Fibroblast of lung (primary cell): Measurements from ENCODE around the gene MEI1. TPM values are rescaled to one million over a fixed set of nuclear protein-coding genes. Genes with fewer than 3 reads are reported as not detected.

Experiments used
- DNase-seq, 2 donors: peaks; one replicate each; pipeline versions ENCODE4 v3.0.0 to v3.0.0-alpha.2; 2010; ENCODE audit warnings: low read depth in 2 of 2
- H2AFZ ChIP-seq: 2 replicates; pipeline ENCODE4 v1.5.1; 2012; ENCODE audit warnings: low read length, control low read depth, inconsistent platforms
- H3K27ac ChIP-seq: 2 replicates; pipeline ENCODE4 v1.5.1; 2011; ENCODE audit warnings: low read length, control low read depth; ENCODE audit not compliant: insufficient read depth
- H3K27me3 ChIP-seq: 2 replicates; pipeline ENCODE4 v1.5.1; 2011; ENCODE audit warnings: mild to moderate bottlenecking, low read length; ENCODE audit not compliant: control insufficient read depth, insufficient read depth
- H3K36me3 ChIP-seq: 2 replicates; pipeline ENCODE4 v1.5.1; 2011; ENCODE audit warnings: low read length; ENCODE audit not compliant: control insufficient read depth, insufficient read depth
- H3K4me1 ChIP-seq: 2 replicates; pipeline ENCODE4 v1.5.1; 2011; ENCODE audit warnings: low read length; ENCODE audit not compliant: control insufficient read depth, insufficient read depth; ENCODE audit errors: extremely low read depth
- H3K4me2 ChIP-seq: 2 replicates; pipeline ENCODE4 v1.5.1; 2011; ENCODE audit warnings: low read length, control low read depth; ENCODE audit not compliant: insufficient read depth; ENCODE audit errors: extremely low read depth
- H3K4me3 ChIP-seq, 4 experiments: fragments of 200-600 bp in 1 of 4; sonication (generic) in 1 of 4; replicated peaks in 1 of 4; 2 replicates each; pipeline ENCODE4 v1.5.1; 2011 to 2016; ENCODE audit warnings: low read length in 4 of 4, low read depth in 3 of 4, mild to moderate bottlenecking in 3 of 4, control low read depth in 2 of 4, inconsistent platforms in 1 of 4, mixed read lengths in 1 of 4; ENCODE audit not compliant: insufficient read depth in 1 of 4; ENCODE audit errors: control extremely low read depth in 1 of 4
- H3K79me2 ChIP-seq: 2 replicates; pipeline ENCODE4 v1.5.1; 2012; ENCODE audit warnings: mild to moderate bottlenecking, low read length, inconsistent platforms; ENCODE audit not compliant: control insufficient read depth, insufficient read depth
- H3K9ac ChIP-seq: 2 replicates; pipeline ENCODE4 v1.5.1; 2011; ENCODE audit warnings: mild to moderate bottlenecking, low read length, control low read depth; ENCODE audit not compliant: insufficient read depth
- H3K9me3 ChIP-seq: 2 replicates; pipeline ENCODE4 v1.5.1; 2012; ENCODE audit warnings: low read depth, low read length; ENCODE audit not compliant: control insufficient read depth, insufficient read depth
- H4K20me1 ChIP-seq: 2 replicates; pipeline ENCODE4 v1.5.1; 2011; ENCODE audit warnings: low read length; ENCODE audit not compliant: control insufficient read depth, insufficient read depth; ENCODE audit errors: extremely low read depth
- CTCF ChIP-seq, 2 donors: IDR thresholded peaks in 1 of 2; conservative IDR thresholded peaks in 1 of 2; 1 replicate in 1 of 2; 2 replicates in 1 of 2; pipeline ENCODE4 v1.5.1; 2011 to 2012; ENCODE audit warnings: low read length in 2 of 2, control low read depth in 1 of 2, inconsistent platforms in 1 of 2, low read depth in 1 of 2, mild to moderate bottlenecking in 1 of 2
- EZH2 ChIP-seq: IDR thresholded peaks from 2 replicates; pipeline ENCODE4 v1.5.1; 2012; ENCODE audit warnings: low read length, control low read depth, mild to moderate bottlenecking; ENCODE audit errors: missing control alignments
- polyA plus RNA-seq, 2 donors: library from polyadenylated mRNA; depleted of rRNA in 1 of 2; stranded (reverse) in 1 of 2; unstranded in 1 of 2; fragments of >200 nt; gene quantifications; 2 replicates each; pipeline ENCODE4 v1.2.1, GENCODE V29; 2011 to 2012; ENCODE audit warnings: missing spikeins in 1 of 2
- total RNA-seq: library from RNA; depleted of rRNA; stranded (reverse); fragments of >200 nt; gene quantifications from 2 replicates; pipeline ENCODE4 v1.2.1, GENCODE V29; 2014

The MEI1 gene
- total and polyA plus RNA-seq, 2 donors (not counting 1 experiment from before 2014, with no cell fraction given): 0.33 to 4.3 TPM

GRCh38 chr22:41801147-41801819 is 102.0 kb downstream of the MEI1 start:
- no peak for DNase-seq
- Histone ChIP-seq H2AFZ (peak overlapping the region; percentile 78), H3K27ac (peak overlapping the region; percentile 65)

GRCh38 chr22:41801886-41802285 is 102.6 kb downstream of the MEI1 start:
- Histone ChIP-seq H3K27ac (no peak overlapping the region), H3K79me2 (peaks cover 2% of the 10 kb centered on the region), H2AFZ (no peak overlapping the region), H3K9ac (no peak overlapping the region), H4K20me1 (no peaks in the 10 kb centered on the region), H3K36me3 (no peaks in the 10 kb centered on the region), H3K27me3 (no peaks in the 10 kb centered on the region), H3K4me2 (peak overlapping the region; percentile 88), H3K4me3 (peak overlapping the region in 1 of 4 experiments; percentile 99), H3K9me3 (no peaks in the 10 kb centered on the region), H3K4me1 (peaks cover 6% of the 10 kb centered on the region)
- DNase-seq: no peak
- TF ChIP-seq CTCF (conservative IDR thresholded peaks at IDR 0.05 in 1 of 2, IDR thresholded peaks at IDR 0.05 in 1 of 2; ENCODE audit: low read depth in 1 of 2, low read length in 2 of 2) (no peak), EZH2 (no peak)

More at GRCh38 chr22:41801147-41801819, 102.0 kb downstream of the MEI1 start:
- Histone ChIP-seq H3K9ac (peak overlapping the region; percentile 53), H3K9me3 (no peaks in the 10 kb centered on the region), H4K20me1 (no peaks in the 10 kb centered on the region), H3K36me3 (no peaks in the 10 kb centered on the region), H3K4me1 (peaks cover 6% of the 10 kb centered on the region), H3K27me3 (no peaks in the 10 kb centered on the region), H3K4me2 (peak overlapping the region; percentile 88), H3K4me3 (peak overlapping the region; percentile 62 to 99 (median 78)), H3K79me2 (peaks cover 2% of the 10 kb centered on the region)
- TF ChIP-seq CTCF (conservative IDR thresholded peaks at IDR 0.05 in 1 of 2, IDR thresholded peaks at IDR 0.05 in 1 of 2; ENCODE audit: low read depth in 1 of 2, low read length in 2 of 2) (no peak), EZH2 (no peak)

- no peak for DNase-seq
- TF ChIP-seq CTCF (conservative IDR thresholded peaks at IDR 0.05 in 1 of 2, IDR thresholded peaks at IDR 0.05 in 1 of 2; ENCODE audit: low read depth in 1 of 2, low read length in 2 of 2) (no peak), EZH2 (no peak)
- Histone ChIP-seq H3K4me2 (no peak overlapping the region), H3K27ac (no peak overlapping the region), H2AFZ (no peak overlapping the region), H3K79me2 (peaks cover 2% of the 10 kb centered on the region), H3K27me3 (no peaks in the 10 kb centered on the region), H3K9ac (no peak overlapping the region), H3K9me3 (no peaks in the 10 kb centered on the region), H4K20me1 (no peaks in the 10 kb centered on the region), H3K4me3 (no peak overlapping the region), H3K4me1 (no peaks in the 10 kb centered on the region), H3K36me3 (no peaks in the 10 kb centered on the region)
Observed at GRCh38 chr22:41805639-41806038, 106.3 kb downstream of the MEI1 start.
